ENCODE measurements around the gene POFUT1. TPM values are rescaled to one million over a fixed set of nuclear protein-coding genes. Genes with fewer than 3 reads are reported as not detected.
A peak's percentile ranks its signal among the peaks of the same experiment; 100 is the strongest.
"Not testable (repeated sequence)": the region's sequence is repeated elsewhere in the genome, so short reads cannot be mapped to it uniquely, and the experiment has no call there.

The POFUT1 gene
- polyA plus RNA-seq, 3 donors, result 42.8 to 46.6 (median 43.1) TPM

- DNase-seq, result no peak
Observed at GRCh38 chr20:32261644-32262043, 54.0 kb downstream of the POFUT1 start.

- DNase-seq, result no peak
Observed at GRCh38 chr20:32263398-32263954, 55.8 kb downstream of the POFUT1 start.

- DNase-seq, result no peak
Observed at GRCh38 chr20:32271620-32272019, 63.9 kb downstream of the POFUT1 start.

GRCh38 chr20:32274359-32274758 lies 66.7 kb downstream of the POFUT1 start:
- no peak for DNase-seq

GRCh38 chr20:32275163-32275562 lies 67.5 kb downstream of the POFUT1 start:
- not testable (repeated sequence) for DNase-seq

- DNase-seq, result peak; percentile 86
Observed at GRCh38 chr20:32277361-32278198, 69.9 kb downstream of the POFUT1 start, which contains the start of gene KIF3B. Gene KIF3B (plus strand): TSS chr20:32277651. CDS start chr20:32309778, 32,127 bp downstream.

GRCh38 chr20:32278199-32278643 lies 70.5 kb downstream of the POFUT1 start:
- no peak for DNase-seq

GRCh38 chr20:32281711-32282110 lies 74.0 kb downstream of the POFUT1 start:
- DNase-seq, result no peak

- no peak for DNase-seq
Observed at GRCh38 chr20:32282461-32282860, 74.8 kb downstream of the POFUT1 start.

- no peak for DNase-seq
Observed at GRCh38 chr20:32285082-32285620, 77.5 kb downstream of the POFUT1 start.

GRCh38 chr20:32285621-32286371 lies 78.1 kb downstream of the POFUT1 start:
- no peak for DNase-seq

- DNase-seq, result no peak
Observed at GRCh38 chr20:32287231-32287638, 79.6 kb downstream of the POFUT1 start.

Other genes starting within 250 kb of the POFUT1 start
- gene XKR7, start 239.7 kb upstream of the POFUT1 start, polyA plus RNA-seq (ENCODE audit: insufficient read length in 3 of 3), result under 1 TPM; 0.25 to 0.58 (median 0.43) TPM
- gene CCM2L, start 197.4 kb upstream of the POFUT1 start, polyA plus RNA-seq (ENCODE audit: insufficient read length in 3 of 3), result 1 to 10 TPM; 7.0 to 9.2 (median 8.4) TPM
- 1 to 10 TPM; 2.0 to 3.3 (median 2.5) TPM for gene HCK, start 155.6 kb upstream of the POFUT1 start, polyA plus RNA-seq (ENCODE audit: insufficient read length in 3 of 3)
- gene TM9SF4, start 98.2 kb upstream of the POFUT1 start, polyA plus RNA-seq (ENCODE audit: insufficient read length in 3 of 3), result 10 to 100 TPM; 66.6 to 73.9 (median 71.9) TPM
- 10 to 100 TPM; 22.0 to 24.9 (median 22.8) TPM for gene PLAGL2, start 137 bp upstream of the POFUT1 start, polyA plus RNA-seq (ENCODE audit: insufficient read length in 3 of 3)
- gene KIF3B, start 69.8 kb downstream of the POFUT1 start, polyA plus RNA-seq (ENCODE audit: insufficient read length in 3 of 3), result 10 to 100 TPM; 36.4 to 47.3 (median 38.6) TPM
- 10 to 100 TPM; 55.7 to 79.7 (median 74.6) TPM for gene ASXL1, start 150.5 kb downstream of the POFUT1 start, polyA plus RNA-seq (ENCODE audit: insufficient read length in 3 of 3)

Measured in renal pelvis (tissue), 4 donors.